ENCODE data around the gene ATE1.
"Not testable (repeated sequence)": the region's sequence is repeated elsewhere in the genome, so short reads cannot be mapped to it uniquely, and the experiment has no call there.

The ATE1 gene

GRCh38 chr10:121927841-121928527, at the start of gene ATE1:
Gene ATE1 (minus strand): TSS chr10:121928031. CDS start chr10:121927949, 82 bp downstream.
- peak within 1 kb of the TSS; percentile 93 for H3K4me3 ChIP-seq (ENCODE audit: low read depth, low read length)
- DNase-seq (ENCODE audit: low read depth), result peak; percentile 96
- TF ChIP-seq POLR2A (IDR thresholded peaks at IDR 0.05; ENCODE audit: extremely low read depth, insufficient read length), result peak; percentile 81
- peak; percentile 50 for TF ChIP-seq MAX (IDR thresholded peaks at IDR 0.05; ENCODE audit: low read depth, low read length)
- TF ChIP-seq MYC (IDR thresholded peaks at IDR 0.05; ENCODE audit: low read depth, low read length), result no peak

- DNase-seq (ENCODE audit: low read depth), result no peak
- TF ChIP-seq MAX (IDR thresholded peaks at IDR 0.05; ENCODE audit: low read depth, low read length) (no peak), POLR2A (IDR thresholded peaks at IDR 0.05; ENCODE audit: extremely low read depth, insufficient read length) (no peak), CTCF (IDR thresholded peaks at IDR 0.05; ENCODE audit: low read depth, low read length) (no peak), MYC (IDR thresholded peaks at IDR 0.05; ENCODE audit: low read depth, low read length) (no peak)
- H3K4me3 ChIP-seq (ENCODE audit: low read depth, low read length), result no peak overlapping the region
These were observed 48.8 kb upstream of the ATE1 start for GRCh38 chr10:121976607-121977006.

- TF ChIP-seq CTCF (IDR thresholded peaks at IDR 0.05; ENCODE audit: low read depth, low read length) (peak; percentile 60), MYC (IDR thresholded peaks at IDR 0.05; ENCODE audit: low read depth, low read length) (no peak)
- DNase-seq (ENCODE audit: low read depth), result peak; percentile 21
These were observed 47.7 kb upstream of the ATE1 start for GRCh38 chr10:121975295-121976086.

GRCh38 chr10:121974535-121975294, 46.9 kb upstream of the ATE1 start, which contains the start of gene NSMCE4A:
Gene NSMCE4A (minus strand): TSS chr10:121975217. CDS start chr10:121975165, 52 bp downstream.
- peak within 1 kb of the TSS; percentile 77 for H3K4me3 ChIP-seq (ENCODE audit: low read depth, low read length)
- peak; percentile 90 for DNase-seq (ENCODE audit: low read depth)
- TF ChIP-seq CTCF (IDR thresholded peaks at IDR 0.05; ENCODE audit: low read depth, low read length), result no peak
- TF ChIP-seq POLR2A (IDR thresholded peaks at IDR 0.05; ENCODE audit: extremely low read depth, insufficient read length), result peak; percentile 70
- peak; percentile 79 for TF ChIP-seq MYC (IDR thresholded peaks at IDR 0.05; ENCODE audit: low read depth, low read length)
- TF ChIP-seq MAX (IDR thresholded peaks at IDR 0.05; ENCODE audit: low read depth, low read length), result peak; percentile 45

More at GRCh38 chr10:121975295-121976086, 47.7 kb upstream of the ATE1 start:
- peak overlapping the region; percentile 77 for H3K4me3 ChIP-seq (ENCODE audit: low read depth, low read length)

- no peak for DNase-seq (ENCODE audit: low read depth)
- H3K4me3 ChIP-seq (ENCODE audit: low read depth, low read length), result peak overlapping the region; percentile 77
- no peak for TF ChIP-seq POLR2A (IDR thresholded peaks at IDR 0.05; ENCODE audit: extremely low read depth, insufficient read length)
- no peak for TF ChIP-seq CTCF (IDR thresholded peaks at IDR 0.05; ENCODE audit: low read depth, low read length)
- no peak for TF ChIP-seq MAX (IDR thresholded peaks at IDR 0.05; ENCODE audit: low read depth, low read length)
- TF ChIP-seq MYC (IDR thresholded peaks at IDR 0.05; ENCODE audit: low read depth, low read length), result no peak
These were observed 46.2 kb upstream of the ATE1 start for GRCh38 chr10:121974019-121974534.

GRCh38 chr10:121969086-121969485, 41.3 kb upstream of the ATE1 start:
- H3K4me3 ChIP-seq (ENCODE audit: low read depth, low read length); DNase-seq (ENCODE audit: low read depth): not testable (repeated sequence)
